ENCODE data around the gene FAM222B. TPM values are rescaled to one million over a fixed set of nuclear protein-coding genes. Genes with fewer than 3 reads are reported as not detected.
A peak's percentile ranks its signal among the peaks of the same experiment; 100 is the strongest.

FAM222B gene
- total and polyA plus RNA-seq, 2 donors (not counting 1 experiment from before 2014, with no cell fraction given), result 10.8 to 23.1 TPM

DNA sequence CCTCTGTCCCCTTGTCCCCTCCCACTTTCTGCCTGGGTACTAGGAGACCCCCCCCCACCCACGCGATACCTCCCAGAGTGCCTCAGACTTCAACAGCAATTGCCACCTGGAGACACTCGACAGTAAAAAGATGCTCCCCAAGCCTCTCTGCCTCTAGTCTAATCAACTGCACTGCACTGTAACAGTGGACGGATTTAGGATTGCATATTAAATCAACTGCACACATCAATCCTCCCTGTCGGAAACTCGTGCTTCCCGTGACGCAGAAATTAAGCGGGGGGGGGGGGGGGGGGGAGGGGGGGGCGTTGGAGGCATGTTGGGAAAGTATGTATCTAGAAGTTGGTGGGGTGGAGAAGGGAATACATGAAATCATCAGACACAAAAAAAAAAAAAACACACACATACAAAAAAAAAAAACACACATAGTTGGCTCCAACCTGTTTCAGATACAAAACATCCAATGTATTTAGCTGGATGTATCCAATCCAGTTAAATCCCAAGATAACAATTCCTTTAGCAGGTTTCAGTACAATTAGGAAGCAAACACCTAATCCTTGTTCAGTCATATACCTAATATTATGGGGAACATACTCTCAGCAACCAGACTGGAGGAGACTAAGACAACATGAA is 29.7 kb downstream of the FAM222B start:
- peaks cover 5% of the 10 kb centered on the region for H4K20me1 ChIP-seq (ENCODE audit: control insufficient read depth, insufficient read depth, low read length, poor library complexity, severe bottlenecking)
- H3K27ac ChIP-seq (ENCODE audit: low read length in 2 of 2), result peak overlapping the region; percentile 87
- H3K27ac Mint-ChIP-seq, result peak overlapping the region; percentile 92
- H3K9me3 Mint-ChIP-seq (ENCODE audit: insufficient read depth), result no peaks in the 10 kb centered on the region
- H3K9ac ChIP-seq (ENCODE audit: low read length), result peak overlapping the region; percentile 87
- peaks cover 85% of the 10 kb centered on the region for H3K79me2 ChIP-seq (ENCODE audit: control insufficient read depth, insufficient read depth, low read length)
- peak; percentile 33 for ATAC-seq (ENCODE audit: low read depth)
- 0% methylated on average over 3 of the region's 10 CpGs for WGBS (ENCODE audit: insufficient coverage)
- H3K4me1 ChIP-seq (ENCODE audit: control insufficient read depth in 2 of 2, insufficient read depth in 2 of 2, low read length in 2 of 2), result peaks cover 12 to 16% of the 10 kb centered on the region in 2 donors
- ChIA-PET CTCF (interaction anchor here (1.1 to 2.7 kb wide), 5 partner anchors 15 to 89 kb away, joined by 3 to 14 read pairs (median 5); partner anchors contain the start of genes DHRS13 and TLCD1), POLR2A (interaction anchor here (0.5 to 1.4 kb wide), 8 partner anchors 10 to 578 kb away, joined by 3 to 7 read pairs (median 4); partner anchors contain the start of genes BLTP2 and NEK8)
- no peaks in the 10 kb centered on the region for H3K9me3 ChIP-seq (ENCODE audit: control extremely low read depth in 1 of 3, control insufficient read depth in 2 of 3, insufficient read depth in 1 of 3, low read length in 2 of 3)
- H3K4me2 ChIP-seq (replicated peaks; ENCODE audit: low read depth, low read length, poor library complexity, severe bottlenecking), result peak overlapping the region; percentile 90
- H3K4me3 Mint-ChIP-seq, result peak overlapping the region; percentile 92
- no peaks in the 10 kb centered on the region for H3K36me3 ChIP-seq (replicated peaks in 1 of 2; ENCODE audit: control extremely low read depth in 1 of 2, control insufficient read depth in 1 of 2, extremely low read depth in 1 of 2, insufficient read depth in 2 of 2, low read length in 1 of 2)
- peak overlapping the region; percentile 95 for H2AFZ ChIP-seq (ENCODE audit: insufficient read depth, low read depth, low read length, poor library complexity, severe bottlenecking)
- peak overlapping the region; percentile 48 to 92 (median 77) for H3K4me3 ChIP-seq (ENCODE audit: control extremely low read depth in 1 of 5, extremely low read depth in 1 of 5, insufficient read depth in 1 of 5, low read depth in 2 of 5, low read length in 4 of 5)
- DNase-seq, result no peak
- H3K27me3 ChIP-seq (replicated peaks in 1 of 4; ENCODE audit: control extremely low read depth in 1 of 4, control insufficient read depth in 3 of 4, insufficient read depth in 4 of 4, low read length in 3 of 4), result no peaks in the 10 kb centered on the region
- no peaks in the 10 kb centered on the region for H3K27me3 Mint-ChIP-seq
- intact Hi-C loops (cut with micrococcal nuclease), result loop anchor here (1.0 to 2.0 kb wide), 5 partner anchors 29 to 139 kb away; partner anchors contain the start of genes DHRS13, FAM222B and NEK8
- TF ChIP-seq EZH2 (IDR thresholded peaks at IDR 0.05; ENCODE audit: borderline replicate concordance, insufficient read depth, low read depth, low read length, poor library complexity, severe bottlenecking), result no peak
- TF ChIP-seq, protein P1, sequence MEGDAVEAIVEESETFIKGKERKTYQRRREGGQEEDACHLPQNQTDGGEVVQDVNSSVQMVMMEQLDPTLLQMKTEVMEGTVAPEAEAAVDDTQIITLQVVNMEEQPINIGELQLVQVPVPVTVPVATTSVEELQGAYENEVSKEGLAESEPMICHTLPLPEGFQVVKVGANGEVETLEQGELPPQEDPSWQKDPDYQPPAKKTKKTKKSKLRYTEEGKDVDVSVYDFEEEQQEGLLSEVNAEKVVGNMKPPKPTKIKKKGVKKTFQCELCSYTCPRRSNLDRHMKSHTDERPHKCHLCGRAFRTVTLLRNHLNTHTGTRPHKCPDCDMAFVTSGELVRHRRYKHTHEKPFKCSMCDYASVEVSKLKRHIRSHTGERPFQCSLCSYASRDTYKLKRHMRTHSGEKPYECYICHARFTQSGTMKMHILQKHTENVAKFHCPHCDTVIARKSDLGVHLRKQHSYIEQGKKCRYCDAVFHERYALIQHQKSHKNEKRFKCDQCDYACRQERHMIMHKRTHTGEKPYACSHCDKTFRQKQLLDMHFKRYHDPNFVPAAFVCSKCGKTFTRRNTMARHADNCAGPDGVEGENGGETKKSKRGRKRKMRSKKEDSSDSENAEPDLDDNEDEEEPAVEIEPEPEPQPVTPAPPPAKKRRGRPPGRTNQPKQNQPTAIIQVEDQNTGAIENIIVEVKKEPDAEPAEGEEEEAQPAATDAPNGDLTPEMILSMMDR (IDR thresholded peaks at IDR 0.05), result no peak
- peaks cover 32% of the 10 kb centered on the region for H3K4me1 Mint-ChIP-seq
